Measurements from ENCODE around the gene KDF1.
A peak's percentile ranks its signal among the peaks of the same experiment; 100 is the strongest.

The KDF1 gene

DNA sequence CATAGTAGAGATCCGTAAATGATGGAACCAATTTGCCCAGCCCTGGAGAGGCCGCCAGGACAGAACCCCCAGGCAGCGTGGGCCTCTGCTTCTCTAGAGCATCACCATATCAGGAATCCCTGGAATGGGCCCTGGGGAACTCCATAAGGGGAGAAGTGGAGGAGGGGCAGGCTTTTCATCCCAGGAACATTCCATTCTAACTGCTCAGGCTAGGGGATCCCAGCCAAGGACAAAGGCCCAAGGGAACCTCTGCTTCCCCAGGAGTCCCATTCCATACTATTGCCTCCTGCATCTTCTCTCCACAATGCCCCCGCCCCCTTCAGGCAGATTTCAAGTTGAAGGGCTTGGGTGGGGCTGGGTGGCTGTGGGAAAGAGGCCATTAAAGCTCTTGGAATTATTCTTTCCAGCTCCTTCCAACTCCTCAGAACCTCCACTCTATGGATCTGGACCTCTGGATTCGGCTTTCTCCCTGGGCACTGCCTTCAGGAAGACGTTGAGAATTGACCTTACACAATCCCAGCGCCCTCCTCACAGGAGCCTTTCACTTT lies 39.2 kb upstream of the KDF1 start:
- DNase-seq (ENCODE audit: low spot score): no peak
- TF ChIP-seq CTCF (IDR thresholded peaks at IDR 0.05; ENCODE audit: borderline replicate concordance, control extremely low read depth, extremely low read depth, insufficient read depth, missing control alignments): no peak
- in situ Hi-C loops (cut with MboI; ENCODE audit: low sequenced_read_pairs, unreplicated experiment): no loop called here

GRCh38 chr1:26998429-26999300 lies 38.4 kb upstream of the KDF1 start:
- TF ChIP-seq CTCF (IDR thresholded peaks at IDR 0.05; ENCODE audit: borderline replicate concordance, control extremely low read depth, extremely low read depth, insufficient read depth, missing control alignments): no peak
- in situ Hi-C loops (cut with MboI; ENCODE audit: low sequenced_read_pairs, unreplicated experiment): no loop called here
- no peak for DNase-seq (ENCODE audit: low spot score)

DNA sequence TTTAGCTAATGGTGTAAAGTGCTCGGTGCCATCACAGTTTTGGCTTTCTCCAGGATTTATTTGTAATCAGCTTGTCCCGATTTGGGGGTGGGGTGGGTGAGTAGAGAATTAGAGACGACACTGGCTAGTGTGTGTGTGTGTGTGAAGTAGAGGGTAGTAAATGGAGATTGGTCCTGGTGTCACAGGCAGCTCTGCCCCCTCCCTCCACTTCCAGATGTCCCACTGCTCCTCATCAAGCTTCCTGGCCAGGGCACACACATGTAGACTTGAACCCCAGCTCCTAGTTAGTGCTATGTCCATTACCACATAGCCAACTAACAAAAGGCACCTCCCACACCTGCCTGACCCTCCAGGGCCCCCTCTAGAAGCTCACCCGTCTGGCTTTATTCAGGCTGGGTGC lies 36.4 kb upstream of the KDF1 start:
- no peak for DNase-seq (ENCODE audit: low spot score)
- in situ Hi-C loops (cut with MboI; ENCODE audit: low sequenced_read_pairs, unreplicated experiment): no loop called here
- TF ChIP-seq CTCF (IDR thresholded peaks at IDR 0.05; ENCODE audit: borderline replicate concordance, control extremely low read depth, extremely low read depth, insufficient read depth, missing control alignments): no peak

DNA sequence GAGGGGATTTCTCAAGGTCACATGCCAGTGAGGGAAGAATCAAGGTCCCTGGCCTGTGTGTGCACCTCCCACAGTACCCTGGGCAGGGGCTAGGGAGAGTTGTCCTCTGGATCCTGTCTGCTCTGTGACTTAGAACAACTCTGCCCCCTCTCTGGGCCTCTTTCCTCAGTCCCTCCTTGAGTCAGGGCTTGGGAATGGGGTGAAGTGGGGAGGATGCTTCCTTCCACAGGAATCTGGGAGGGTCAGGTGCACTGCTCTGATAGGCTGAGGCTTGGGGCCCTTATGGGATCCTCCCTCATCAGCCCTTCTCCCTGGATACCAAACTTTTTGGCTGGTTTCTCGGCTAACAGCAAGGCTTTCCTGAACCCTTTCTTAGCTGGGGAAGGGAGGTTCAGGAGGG lies 35.8 kb upstream of the KDF1 start:
- no peak for TF ChIP-seq CTCF (IDR thresholded peaks at IDR 0.05; ENCODE audit: borderline replicate concordance, control extremely low read depth, extremely low read depth, insufficient read depth, missing control alignments)
- no peak for DNase-seq (ENCODE audit: low spot score)
- in situ Hi-C loops (cut with MboI; ENCODE audit: low sequenced_read_pairs, unreplicated experiment): no loop called here

DNA sequence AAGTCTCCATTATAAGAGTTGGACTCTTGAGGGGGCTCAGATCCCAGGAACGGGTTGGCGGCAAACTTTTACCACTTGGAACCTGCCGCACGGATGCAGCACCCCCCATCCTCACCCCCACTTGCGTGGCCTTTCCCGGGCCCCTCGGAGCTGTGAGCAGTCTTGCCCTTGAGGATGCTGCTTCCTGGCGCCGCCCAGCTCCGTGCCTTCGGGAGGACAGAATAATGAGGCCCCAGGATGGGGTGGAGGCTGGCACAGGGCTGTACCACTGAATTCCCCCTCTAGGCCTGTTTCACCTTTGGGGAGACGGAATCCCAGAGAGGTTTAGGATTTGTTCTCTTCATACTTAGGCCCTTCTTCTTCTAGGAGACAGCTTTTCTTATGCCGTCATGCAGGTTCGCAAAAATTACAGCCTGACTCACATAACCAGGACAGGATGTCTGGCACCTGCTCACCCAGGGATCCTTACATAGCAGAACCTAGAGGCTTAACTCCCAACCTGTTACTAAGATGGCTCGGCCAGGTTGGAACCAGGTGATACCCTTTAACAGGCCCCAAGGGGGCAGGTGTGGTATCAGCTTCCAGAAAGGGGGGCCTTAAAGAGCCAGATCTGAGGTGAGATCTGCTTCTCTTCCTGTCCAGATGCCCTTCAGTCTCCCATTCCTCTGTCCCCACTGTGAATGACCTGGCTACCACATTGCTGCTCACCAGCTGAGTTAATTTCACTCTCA lies 34.7 kb upstream of the KDF1 start:
- DNase-seq (ENCODE audit: low spot score): no peak
- in situ Hi-C loops (cut with MboI; ENCODE audit: low sequenced_read_pairs, unreplicated experiment): no loop called here
- no peak for TF ChIP-seq CTCF (IDR thresholded peaks at IDR 0.05; ENCODE audit: borderline replicate concordance, control extremely low read depth, extremely low read depth, insufficient read depth, missing control alignments)

DNA sequence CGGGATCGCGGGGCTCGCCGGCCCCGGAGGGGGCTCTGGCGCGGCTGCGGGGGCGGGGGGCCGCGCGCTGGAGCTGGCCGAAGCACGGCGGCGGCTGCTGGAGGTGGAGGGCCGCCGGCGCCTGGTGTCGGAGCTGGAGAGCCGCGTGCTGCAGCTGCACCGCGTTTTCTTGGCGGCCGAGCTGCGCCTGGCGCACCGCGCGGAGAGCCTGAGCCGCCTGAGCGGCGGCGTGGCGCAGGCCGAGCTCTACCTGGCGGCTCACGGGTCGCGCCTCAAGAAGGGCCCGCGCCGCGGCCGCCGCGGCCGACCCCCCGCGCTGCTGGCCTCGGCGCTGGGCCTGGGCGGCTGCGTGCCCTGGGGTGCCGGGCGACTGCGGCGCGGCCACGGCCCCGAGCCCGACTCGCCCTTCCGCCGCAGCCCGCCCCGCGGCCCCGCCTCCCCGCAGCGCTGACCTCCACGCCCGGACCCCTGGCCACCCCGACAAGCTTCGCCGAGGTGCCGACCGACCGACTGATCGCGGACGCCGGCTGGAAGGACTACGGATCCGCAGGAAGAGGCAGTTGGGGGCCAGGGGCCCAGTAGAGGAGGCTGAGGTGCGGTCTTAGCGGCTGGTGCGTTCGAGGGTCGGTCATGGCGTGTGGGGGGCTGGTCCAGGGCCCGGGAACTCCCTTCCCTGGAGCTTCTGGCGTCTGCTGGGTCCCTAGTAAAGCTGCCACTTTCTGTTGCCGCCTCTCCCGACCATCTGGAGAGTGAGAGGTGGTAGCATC lies 33.9 kb upstream of the KDF1 start:
- TF ChIP-seq CTCF (IDR thresholded peaks at IDR 0.05; ENCODE audit: borderline replicate concordance, control extremely low read depth, extremely low read depth, insufficient read depth, missing control alignments): no peak
- in situ Hi-C loops (cut with MboI; ENCODE audit: low sequenced_read_pairs, unreplicated experiment): no loop called here
- DNase-seq (ENCODE audit: low spot score): peak; percentile 64

Measured in GM13976 (cell line).